HEK293 (cell line): ENCODE measurements around the gene GNL3.

Experiments
- BCL11B ChIP-seq: fragments of 450-650 bp; formaldehyde crosslinking; IDR thresholded peaks from 2 replicates; pipeline ENCODE4 v1.5.1; 2016; ENCODE audit warnings: low read depth, missing biosample characterization, missing genetic modification characterization
- EGR2 ChIP-seq: fragments of 450-650 bp; formaldehyde crosslinking; IDR thresholded peaks from 2 replicates; pipeline ENCODE4 v1.5.1; 2016; ENCODE audit warnings: low read depth, missing biosample characterization, missing genetic modification characterization
- ELK4 ChIP-seq: IDR thresholded peaks from 2 replicates; pipeline ENCODE4 v1.6.1; 2011; ENCODE audit warnings: mild to moderate bottlenecking, low read depth, low read length, borderline replicate concordance
- KLF10 ChIP-seq: fragments of 450-650 bp; IDR thresholded peaks from 2 replicates; pipeline ENCODE4 v1.5.1; 2018; ENCODE audit warnings: missing biosample characterization, mild to moderate bottlenecking, missing genetic modification characterization
- OVOL3 ChIP-seq: fragments of 450-650 bp; formaldehyde crosslinking; IDR thresholded peaks from 2 replicates; pipeline ENCODE4 v1.5.1; 2016; ENCODE audit warnings: missing biosample characterization, missing genetic modification characterization
- PRDM1 ChIP-seq: fragments of 450-650 bp; formaldehyde crosslinking; IDR thresholded peaks from 2 replicates; pipeline ENCODE4; 2016; ENCODE audit warnings: missing biosample characterization, missing genetic modification characterization
- REST ChIP-seq: fragments of 450-650 bp; formaldehyde crosslinking; IDR thresholded peaks from 2 replicates; pipeline ENCODE4 v1.5.1; 2016; ENCODE audit warnings: missing biosample characterization, missing genetic modification characterization
- SCRT1 ChIP-seq: fragments of 450-650 bp; formaldehyde crosslinking; IDR thresholded peaks from 2 replicates; pipeline ENCODE4 v1.5.1; 2016; ENCODE audit warnings: missing biosample characterization, missing genetic modification characterization, borderline replicate concordance
- YY1 ChIP-seq: fragments of 450-650 bp; formaldehyde crosslinking; IDR thresholded peaks from 2 replicates; pipeline ENCODE4 v1.5.1; 2018; ENCODE audit warnings: missing biosample characterization, missing genetic modification characterization
- ZBTB17 ChIP-seq: fragments of 450-650 bp; formaldehyde crosslinking; IDR thresholded peaks from 2 replicates; pipeline ENCODE4 v1.5.1; 2016; ENCODE audit warnings: missing biosample characterization, missing genetic modification characterization
- ZEB2 ChIP-seq: fragments of 450-650 bp; formaldehyde crosslinking; IDR thresholded peaks from 2 replicates; pipeline ENCODE4 v1.5.1; 2016; ENCODE audit warnings: missing biosample characterization, missing genetic modification characterization
- ZFHX2 ChIP-seq: fragments of 450-650 bp; formaldehyde crosslinking; conservative IDR thresholded peaks from 2 replicates; pipeline ENCODE4 v1.5.1; 2016; ENCODE audit warnings: missing biosample characterization, missing genetic modification characterization
- ZFP69B ChIP-seq: fragments of 450-650 bp; formaldehyde crosslinking; IDR thresholded peaks from 2 replicates; pipeline ENCODE4 v1.5.1; 2016; ENCODE audit warnings: missing biosample characterization, missing genetic modification characterization
- ZIC2 ChIP-seq: fragments of 450-650 bp; formaldehyde crosslinking; IDR thresholded peaks from 2 replicates; pipeline ENCODE4 v1.5.1; 2016; ENCODE audit warnings: missing biosample characterization, missing genetic modification characterization
- ZNF148 ChIP-seq: fragments of 450-650 bp; formaldehyde crosslinking; IDR thresholded peaks from 2 replicates; pipeline ENCODE4 v1.5.0; 2017; ENCODE audit warnings: missing biosample characterization, missing genetic modification characterization, borderline replicate concordance
- ZNF19 ChIP-seq: fragments of 450-650 bp; formaldehyde crosslinking; IDR thresholded peaks from 2 replicates; pipeline ENCODE4; 2016; ENCODE audit warnings: missing biosample characterization, missing genetic modification characterization, low read depth
- ZNF248 ChIP-seq: fragments of 450-650 bp; formaldehyde crosslinking; IDR thresholded peaks from 2 replicates; pipeline ENCODE4 v1.5.1; 2017; ENCODE audit warnings: missing biosample characterization, missing genetic modification characterization
- ZNF426 ChIP-seq: fragments of 450-650 bp; formaldehyde crosslinking; IDR thresholded peaks from 2 replicates; pipeline ENCODE4 v1.5.1; 2017; ENCODE audit warnings: missing biosample characterization, missing genetic modification characterization, mild to moderate bottlenecking, inconsistent platforms, moderate library complexity
- ZNF510 ChIP-seq: fragments of 450-650 bp; formaldehyde crosslinking; IDR thresholded peaks from 2 replicates; pipeline ENCODE4 v1.5.1; 2018; ENCODE audit warnings: mild to moderate bottlenecking, missing genetic modification characterization, missing biosample characterization; ENCODE audit not compliant: insufficient replicate concordance
- ZNF521 ChIP-seq: fragments of 450-650 bp; formaldehyde crosslinking; IDR thresholded peaks from 2 replicates; pipeline ENCODE4 v1.5.1; 2017; ENCODE audit warnings: missing biosample characterization, mild to moderate bottlenecking, missing genetic modification characterization
- ZNF529 ChIP-seq: fragments of 450-650 bp; formaldehyde crosslinking; IDR thresholded peaks from 2 replicates; pipeline ENCODE4 v1.5.1; 2017; ENCODE audit warnings: missing genetic modification characterization, missing biosample characterization; ENCODE audit not compliant: insufficient replicate concordance
- ZNF558 ChIP-seq: fragments of 450-650 bp; formaldehyde crosslinking; IDR thresholded peaks from 2 replicates; pipeline ENCODE4 v1.5.1; 2016; ENCODE audit warnings: missing biosample characterization, missing genetic modification characterization
- ZNF571 ChIP-seq: fragments of 450-650 bp; formaldehyde crosslinking; IDR thresholded peaks from 2 replicates; pipeline ENCODE4 v1.5.0; 2017; ENCODE audit warnings: missing biosample characterization, missing genetic modification characterization
- ZNF600 ChIP-seq: fragments of 450-650 bp; formaldehyde crosslinking; IDR thresholded peaks from 2 replicates; pipeline ENCODE4 v1.5.1; 2016; ENCODE audit warnings: missing biosample characterization, missing genetic modification characterization
- ZNF664 ChIP-seq: fragments of 450-650 bp; formaldehyde crosslinking; IDR thresholded peaks from 2 replicates; pipeline ENCODE4 v1.5.1; 2016; ENCODE audit warnings: missing biosample characterization, missing genetic modification characterization
- ZNF677 ChIP-seq: fragments of 450-650 bp; IDR thresholded peaks from 2 replicates; pipeline ENCODE4 v1.5.0; 2018; ENCODE audit warnings: missing biosample characterization, mild to moderate bottlenecking, missing genetic modification characterization, moderate library complexity
- ZNF692 ChIP-seq: fragments of 450-650 bp; formaldehyde crosslinking; IDR thresholded peaks from 2 replicates; pipeline ENCODE4 v1.5.1; 2016; ENCODE audit warnings: missing biosample characterization, missing genetic modification characterization

GNL3 gene

GRCh38 chr3:52685709-52686691 lies at the start of gene GNL3, which contains the start of gene PBRM1 (continued):
- no peak for TF ChIP-seq ZNF148 (tag by site-specific recombination)
- TF ChIP-seq ZFHX2 (tag by site-specific recombination), result peak; percentile 46
- no peak for TF ChIP-seq REST (tag by site-specific recombination)
- TF ChIP-seq OVOL3 (tag by site-specific recombination), result no peak
- no peak for TF ChIP-seq ZNF19 (tag by site-specific recombination)
- TF ChIP-seq BCL11B (tag by site-specific recombination), result no peak
- no peak for TF ChIP-seq ZNF558 (tag by site-specific recombination)
- TF ChIP-seq PRDM1 (tag by site-specific recombination), result no peak
- no peak for TF ChIP-seq ZIC2
- TF ChIP-seq EGR2 (tag by site-specific recombination), result 0 out of 2 replicates have a peak, but pooled peaks have one; percentile 22
- TF ChIP-seq ZNF510 (tag by site-specific recombination), result no peak
- TF ChIP-seq ZNF571 (tag by site-specific recombination), result no peak
- peak; percentile 12; the same call in 1 of the 2 replicates for TF ChIP-seq ZNF600 (tag by site-specific recombination)
- TF ChIP-seq ZNF692, result peak; percentile 73
- TF ChIP-seq SCRT1 (tag by site-specific recombination), result no peak
- no peak for TF ChIP-seq ZNF664
- no peak for TF ChIP-seq ZNF521
- 0 out of 2 replicates have a peak, but pooled peaks have one; percentile 30 for TF ChIP-seq ZEB2 (tag by site-specific recombination)
- TF ChIP-seq KLF10 (tag by site-specific recombination), result no peak
- TF ChIP-seq ZNF248 (tag by site-specific recombination), result no peak
- TF ChIP-seq ELK4, result no peak
- no peak for TF ChIP-seq YY1 (tag by site-specific recombination)
- TF ChIP-seq ZNF529 (tag by site-specific recombination), result no peak
- peak; percentile 31; the same call in 1 of the 2 replicates for TF ChIP-seq ZBTB17 (tag by site-specific recombination)
- TF ChIP-seq ZNF677 (tag by site-specific recombination), result no peak
- TF ChIP-seq ZNF426 (tag by site-specific recombination), result no peak
- TF ChIP-seq ZFP69B (tag by site-specific recombination), result peak; percentile 66; the same call in 1 of the 2 replicates
- TF ChIP-seq, all 188 proteins: peak for 37
